ENCODE results near the gene LCN12. TPM values are rescaled to one million over a fixed set of nuclear protein-coding genes. Genes with fewer than 3 reads are reported as not detected.

The LCN12 gene
- total RNA-seq, 1 donor from 2014 or later, result 8.6 TPM

- intact Hi-C loops (cut with DNase I), result no loop called here
- no peak for ATAC-seq
- DNase-seq (ENCODE audit: low spot score), result no peak
Observed at GRCh38 chr9:136979769-136980587, 27.9 kb downstream of the LCN12 start.

- ATAC-seq, result no peak
- intact Hi-C loops (cut with DNase I), result no loop called here
Observed at GRCh38 chr9:136980669-136981478, 28.8 kb downstream of the LCN12 start.

GRCh38 chr9:136981588-136982231 is 29.6 kb downstream of the LCN12 start:
- intact Hi-C loops (cut with DNase I), result no loop called here
- ATAC-seq (peak; percentile 2), DNase-seq (ENCODE audit: low spot score) (no peak)

More at GRCh38 chr9:136980669-136981478, 28.8 kb downstream of the LCN12 start:
- DNase-seq (ENCODE audit: low spot score), result no peak

GRCh38 chr9:136982232-136983051 is 30.4 kb downstream of the LCN12 start, which contains the start of gene LCNL1:
Gene LCNL1 (plus strand): TSS chr9:136982993. CDS start chr9:136983587, 594 bp downstream.
- ATAC-seq (peak; percentile 1), DNase-seq (ENCODE audit: low spot score) (no peak)
- intact Hi-C loops (cut with DNase I), result no loop called here

GRCh38 chr9:136983167-136983566 is 31.1 kb downstream of the LCN12 start:
- ATAC-seq, result no peak
- no peak for DNase-seq (ENCODE audit: low spot score)
- intact Hi-C loops (cut with DNase I), result no loop called here

- DNase-seq (ENCODE audit: low spot score), result no peak
- no peak for ATAC-seq
- intact Hi-C loops (cut with DNase I), result no loop called here
Observed at GRCh38 chr9:136983656-136984314, 31.7 kb downstream of the LCN12 start.

- intact Hi-C loops (cut with DNase I), result no loop called here
- DNase-seq (ENCODE audit: low spot score) (no peak), ATAC-seq (no peak)
Observed at GRCh38 chr9:136984464-136985026, 32.5 kb downstream of the LCN12 start.

GRCh38 chr9:136985027-136985602 is 33.0 kb downstream of the LCN12 start:
- intact Hi-C loops (cut with DNase I), result no loop called here
- DNase-seq (ENCODE audit: low spot score) (no peak), ATAC-seq (no peak)

- DNase-seq (ENCODE audit: low spot score) (no peak), ATAC-seq (no peak)
- intact Hi-C loops (cut with DNase I), result no loop called here
Observed at GRCh38 chr9:136985853-136986252, 33.8 kb downstream of the LCN12 start.

- DNase-seq (ENCODE audit: low spot score) (no peak), ATAC-seq (no peak)
- intact Hi-C loops (cut with DNase I), result no loop called here
Observed at GRCh38 chr9:136988872-136989271, 36.8 kb downstream of the LCN12 start.

GRCh38 chr9:136990242-136990911 is 38.3 kb downstream of the LCN12 start:
- no peak for DNase-seq (ENCODE audit: low spot score)
- intact Hi-C loops (cut with DNase I), result no loop called here
- no peak for ATAC-seq

- ATAC-seq, result peak; percentile 93
- intact Hi-C loops (cut with DNase I), result no loop called here
- peak; percentile 96 for DNase-seq (ENCODE audit: low spot score)
Observed at GRCh38 chr9:136991993-136992818, 40.1 kb downstream of the LCN12 start, which contains the start of gene PAXX. Gene PAXX (plus strand): TSS chr9:136992422. CDS start chr9:136992444, 22 bp downstream.

GRCh38 chr9:136992819-136993369 is 40.8 kb downstream of the LCN12 start:
- intact Hi-C loops (cut with DNase I), result no loop called here
- ATAC-seq, result no peak
- DNase-seq (ENCODE audit: low spot score), result no peak

- intact Hi-C loops (cut with DNase I), result no loop called here
- DNase-seq (ENCODE audit: low spot score) (no peak), ATAC-seq (no peak)
Observed at GRCh38 chr9:136994180-136994887, 42.3 kb downstream of the LCN12 start.

GRCh38 chr9:136994888-136995230 is 42.8 kb downstream of the LCN12 start:
- DNase-seq (ENCODE audit: low spot score), result no peak
- ATAC-seq, result no peak
- intact Hi-C loops (cut with DNase I), result no loop called here

Measured in sciatic nerve (tissue), 2 donors.